Smooth muscle cell (in vitro differentiated cells): ENCODE measurements around the gene SPATC1L. TPM values are rescaled to one million over a fixed set of nuclear protein-coding genes. Genes with fewer than 3 reads are reported as not detected.

Source experiments
- DNase-seq: peaks from one replicate; lab custom pipeline; 2025; ENCODE audit not compliant: unreplicated experiment; lab: John Stamatoyannopoulos, UW
- H2AFZ ChIP-seq: fragments of 200-600 bp; sonication (generic); 2 replicates; pipeline ENCODE4 v1.6.0; 2016; ENCODE audit warnings: antibody characterized with exemption, low read depth, mild to moderate bottlenecking
- H3F3A ChIP-seq: fragments of 200-600 bp; sonication (generic); 2 replicates; pipeline ENCODE4 v1.6.0; 2017; ENCODE audit warnings: antibody characterized with exemption, low read depth
- H3K27ac ChIP-seq: fragments of 200-600 bp; sonication (generic); 2 replicates; pipeline ENCODE4 v1.5.1; 2016; ENCODE audit warnings: low read depth, mild to moderate bottlenecking
- H3K27me3 ChIP-seq: fragments of 200-600 bp; sonication (generic); 2 replicates; pipeline ENCODE4 v1.6.1; 2016; ENCODE audit warnings: low read depth, mild to moderate bottlenecking
- H3K36me3 ChIP-seq: fragments of 200-600 bp; sonication (generic); 2 replicates; pipeline ENCODE4 v1.5.1; 2016; ENCODE audit warnings: low read depth
- H3K4me1 ChIP-seq: fragments of 200-600 bp; sonication (generic); 2 replicates; pipeline ENCODE4 v1.5.1; 2016; ENCODE audit warnings: low read depth
- H3K4me2 ChIP-seq: fragments of 200-600 bp; sonication (generic); 2 replicates; pipeline ENCODE4 v1.6.0; 2016; ENCODE audit warnings: mild to moderate bottlenecking
- H3K4me3 ChIP-seq: fragments of 200-600 bp; sonication (generic); 2 replicates; pipeline ENCODE4 v1.5.1; 2016; ENCODE audit warnings: mild to moderate bottlenecking
- H3K79me2 ChIP-seq: fragments of 200-600 bp; sonication (generic); 2 replicates; pipeline ENCODE4 v1.6.0; 2016; ENCODE audit warnings: low read depth, mild to moderate bottlenecking
- H3K9ac ChIP-seq: fragments of 200-600 bp; sonication (generic); 2 replicates; pipeline ENCODE4 v1.6.0; 2016; ENCODE audit warnings: low read depth
- H3K9me3 ChIP-seq: fragments of 200-600 bp; sonication (generic); replicated peaks from 2 replicates; pipeline ENCODE4 v1.5.1; 2016; ENCODE audit warnings: low read depth
- H4K20me1 ChIP-seq: fragments of 200-600 bp; sonication (generic); 2 replicates; pipeline ENCODE4 v1.6.0; 2016; ENCODE audit warnings: low read depth
- CTCF ChIP-seq: fragments of 200-600 bp; sonication (generic); IDR thresholded peaks from 2 replicates; pipeline ENCODE4 v1.5.1; 2017; ENCODE audit warnings: borderline replicate concordance, mild to moderate bottlenecking, antibody characterized with exemption; ENCODE audit not compliant: insufficient read depth, poor library complexity, severe bottlenecking
- whole genome bisulfite sequencing: methylation state at CpG from one replicate; pipeline ENCODE4 v1.1.7; 2016; ENCODE audit warnings: low lambda C conversion rate; 5-methylcytosine and 5-hydroxymethylcytosine counted together
- polyA plus RNA-seq: library from polyadenylated mRNA; unstranded; fragments of >200 nt; fragmentation: Nextera tagmentation; extraction: Ambion mirVana; gene quantifications from 2 replicates; pipeline ENCODE4 v1.2.1, GENCODE V29; 2016
- total RNA-seq: library from RNA; depleted of rRNA; stranded (reverse); fragments of >200 nt; gene quantifications from 2 replicates; pipeline ENCODE4 v1.2.3, GENCODE V29; 2014

Gene SPATC1L
- total and polyA plus RNA-seq, 2 experiments from 2014 or later = 6.4 to 36.5 TPM

GRCh38 chr21:46211376-46211775, 27.1 kb upstream of the SPATC1L start:
- Histone ChIP-seq H3K9me3 (no peaks in the 10 kb centered on the region), H3K4me1 (no peaks in the 10 kb centered on the region), H3K27me3 (no peaks in the 10 kb centered on the region), H3K4me3 (no peak overlapping the region), H3K4me2 (no peak overlapping the region), H3K79me2 (no peaks in the 10 kb centered on the region), H3F3A (no peaks in the 10 kb centered on the region), H3K9ac (no peak overlapping the region), H2AFZ (no peak overlapping the region), H4K20me1 (peaks cover 9% of the 10 kb centered on the region), H3K27ac (no peak overlapping the region), H3K36me3 (no peaks in the 10 kb centered on the region)
- DNase-seq = no peak
- WGBS = 96% methylated on average over 7 of the region's 7 CpGs
- TF ChIP-seq CTCF = no peak

DNA sequence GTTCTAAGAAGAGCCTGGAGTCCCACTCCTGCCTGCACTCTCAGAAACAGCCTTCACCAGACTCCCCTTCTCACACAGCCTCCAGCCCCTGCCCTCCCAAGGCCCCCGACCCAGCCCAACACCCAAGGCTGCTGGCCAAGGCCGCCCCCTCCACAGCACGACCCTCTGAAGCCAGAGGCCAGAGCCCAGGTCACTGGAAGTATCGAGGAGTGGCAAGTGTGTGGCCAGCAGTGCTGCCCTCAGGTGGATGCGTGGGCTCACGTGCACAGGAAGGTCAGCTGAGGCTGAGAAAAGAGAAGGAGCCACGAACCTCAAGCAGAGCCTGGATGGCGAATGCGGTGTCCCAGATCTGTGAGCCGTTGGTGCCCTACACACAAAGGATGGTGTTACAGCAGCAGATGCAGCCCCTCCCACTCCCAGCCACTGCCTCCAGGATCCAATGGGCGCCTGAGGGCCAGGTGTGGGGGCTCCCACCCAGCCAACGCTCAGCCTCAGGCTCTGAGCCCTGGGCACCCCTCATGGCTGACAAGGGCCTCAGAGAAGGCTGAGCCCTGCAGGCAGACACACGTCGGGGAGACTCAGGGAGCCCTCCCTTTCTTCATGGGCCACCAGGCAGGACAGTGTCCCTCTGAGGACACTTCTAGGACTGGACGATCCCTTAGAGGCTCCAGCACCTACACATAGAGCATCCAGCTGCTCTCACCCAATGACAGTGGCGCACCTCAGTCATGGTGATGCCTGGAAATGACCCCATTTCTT, 26.3 kb upstream of the SPATC1L start:
- WGBS = 92% methylated on average over 16 of the region's 16 CpGs
- no peaks in the 10 kb centered on the region for H3K36me3 ChIP-seq
- H3K4me2 ChIP-seq = no peak overlapping the region
- no peak overlapping the region for H3K4me3 ChIP-seq
- peaks cover 9% of the 10 kb centered on the region for H4K20me1 ChIP-seq
- H3K9ac ChIP-seq = no peak overlapping the region
- DNase-seq = no peak
- H3K27me3 ChIP-seq = no peaks in the 10 kb centered on the region
- no peaks in the 10 kb centered on the region for H3K9me3 ChIP-seq
- H2AFZ ChIP-seq = no peak overlapping the region
- no peaks in the 10 kb centered on the region for H3K4me1 ChIP-seq
- no peaks in the 10 kb centered on the region for H3F3A ChIP-seq
- no peak for TF ChIP-seq CTCF
- no peak overlapping the region for H3K27ac ChIP-seq
- no peaks in the 10 kb centered on the region for H3K79me2 ChIP-seq

DNA sequence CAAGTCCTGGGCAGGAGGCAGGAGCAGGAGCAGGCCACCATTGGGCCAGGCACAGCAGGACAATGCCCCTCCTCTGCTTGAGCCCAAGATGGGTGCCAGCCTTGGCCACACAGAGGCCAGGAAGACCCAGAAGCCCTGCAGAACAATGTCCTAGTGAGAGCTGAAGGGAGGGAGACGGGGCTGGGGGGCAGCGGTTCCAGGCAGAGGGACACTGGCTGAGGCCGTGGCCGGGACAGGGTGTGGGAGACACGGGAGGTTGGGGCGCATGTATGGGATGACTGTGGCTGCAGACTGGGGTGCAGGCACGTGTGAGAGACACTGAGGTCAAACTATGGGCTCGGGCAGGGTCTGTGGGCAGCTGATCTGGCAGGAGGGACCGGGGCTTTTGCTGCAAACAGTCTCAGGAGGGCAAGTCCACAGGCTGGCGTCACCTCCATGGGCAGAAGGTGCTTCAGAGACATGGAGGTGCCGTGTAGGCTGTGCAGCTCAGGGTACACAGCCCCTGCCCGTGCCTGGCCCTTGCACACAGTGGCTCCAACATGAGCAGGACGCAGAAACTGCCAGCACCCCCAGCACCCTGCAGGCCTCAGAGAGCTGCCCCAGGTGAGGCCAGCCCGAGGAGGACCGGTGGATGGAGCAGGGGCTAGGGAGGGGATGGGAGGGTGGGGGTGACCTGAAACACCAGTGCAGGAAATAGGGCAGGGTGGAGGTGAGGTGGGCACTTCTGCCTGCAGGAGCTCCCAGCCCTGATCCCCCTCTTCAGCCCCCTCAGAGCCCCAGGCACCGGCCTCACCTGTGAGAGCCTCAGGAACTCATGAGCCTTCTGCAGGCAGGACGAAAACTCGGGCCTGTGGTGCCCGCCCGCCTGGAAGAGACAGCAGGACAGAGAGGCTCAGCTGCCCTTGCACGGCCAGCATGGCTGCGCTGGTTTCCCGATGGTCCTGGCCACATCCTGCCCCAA, 24.8 kb upstream of the SPATC1L start:
- WGBS = 99% methylated on average over 19 of the region's 23 CpGs
- no peak for DNase-seq
- H3K4me3 ChIP-seq = no peak overlapping the region

More for the DNA sequence above, 24.8 kb upstream of the SPATC1L start:
- H3K27ac ChIP-seq = no peak overlapping the region
- H3K27me3 ChIP-seq = no peaks in the 10 kb centered on the region
- H3K4me2 ChIP-seq = no peak overlapping the region
- peaks cover 9% of the 10 kb centered on the region for H4K20me1 ChIP-seq
- H3K9ac ChIP-seq = no peak overlapping the region
- H2AFZ ChIP-seq = no peak overlapping the region
- H3K9me3 ChIP-seq = no peaks in the 10 kb centered on the region
- peaks cover 5% of the 10 kb centered on the region for H3F3A ChIP-seq
- H3K36me3 ChIP-seq = peaks cover 7% of the 10 kb centered on the region
- no peaks in the 10 kb centered on the region for H3K79me2 ChIP-seq
- H3K4me1 ChIP-seq = no peaks in the 10 kb centered on the region
- no peak for TF ChIP-seq CTCF
